ENCODE measurements around the gene ODF2.

- no peak for TF ChIP-seq SAFB2 (CRISPR knock-in tag; IDR thresholded peaks at IDR 0.05; ENCODE audit: borderline replicate concordance, low read depth)
- TF ChIP-seq PRDM15 (CRISPR knock-in tag; IDR thresholded peaks at IDR 0.05) = no peak
- TF ChIP-seq JUN (CRISPR knock-in tag; IDR thresholded peaks at IDR 0.05) = no peak
- no peak for TF ChIP-seq TCF7L2 (IDR thresholded peaks at IDR 0.05; ENCODE audit: low read depth, low read length)
- no peak for TF ChIP-seq MAFK (conservative IDR thresholded peaks at IDR 0.05 in 1 of 2, IDR thresholded peaks at IDR 0.05 in 1 of 2; ENCODE audit: low read length in 2 of 2)
Observed at GRCh38 chr9:128499920-128500319, 44.1 kb downstream of the ODF2 start.

All from HepG2 (cell line).